ENCODE measurements around the gene PGM3.

PGM3 gene

DNA sequence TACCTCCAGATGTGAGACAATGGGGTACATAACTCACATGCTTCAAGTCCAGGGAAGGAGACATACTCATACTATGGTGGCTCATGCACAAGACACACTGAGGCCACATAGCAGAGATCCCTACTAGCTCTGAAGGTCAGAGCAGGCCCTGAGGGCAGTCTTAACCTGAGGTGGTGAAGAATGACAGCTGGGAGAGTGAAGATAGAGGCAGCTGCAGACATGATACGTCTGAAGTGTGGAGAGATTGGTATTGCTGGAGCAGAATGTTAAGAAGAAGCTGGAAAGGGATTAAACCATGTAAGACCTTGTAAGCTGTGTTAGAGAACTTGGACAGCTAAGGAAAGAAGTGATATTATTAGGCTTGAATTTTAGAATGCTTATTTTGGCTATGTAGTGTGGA, 32.9 kb downstream of the PGM3 start:
- H3K36me3 ChIP-seq (ENCODE audit: insufficient read depth, insufficient read length, low read length) = peaks cover 10% of the 10 kb centered on the region
- no peaks in the 10 kb centered on the region for H3K9me3 ChIP-seq (ENCODE audit: insufficient read depth, low read length)
- no peaks in the 10 kb centered on the region for H3K4me1 ChIP-seq (ENCODE audit: insufficient read depth, insufficient read length)
- H3K4me3 ChIP-seq (ENCODE audit: insufficient read length, low read depth) = no peak overlapping the region
- DNase-seq (ENCODE audit: low read depth, low spot score) = no peak
- H3K27me3 ChIP-seq (ENCODE audit: insufficient read depth, insufficient read length) = no peaks in the 10 kb centered on the region
- no peak for TF ChIP-seq YY1 (IDR thresholded peaks at IDR 0.05; ENCODE audit: insufficient read depth, insufficient read length)
- no peak for TF ChIP-seq ZNF274 (IDR thresholded peaks at IDR 0.05; ENCODE audit: low read depth, low read length)
- TF ChIP-seq SUZ12 (IDR thresholded peaks at IDR 0.05; ENCODE audit: extremely low read depth, insufficient read depth, insufficient read length) = no peak
- no peak overlapping the region for H3K9ac ChIP-seq (ENCODE audit: insufficient read length, low read depth)

DNA sequence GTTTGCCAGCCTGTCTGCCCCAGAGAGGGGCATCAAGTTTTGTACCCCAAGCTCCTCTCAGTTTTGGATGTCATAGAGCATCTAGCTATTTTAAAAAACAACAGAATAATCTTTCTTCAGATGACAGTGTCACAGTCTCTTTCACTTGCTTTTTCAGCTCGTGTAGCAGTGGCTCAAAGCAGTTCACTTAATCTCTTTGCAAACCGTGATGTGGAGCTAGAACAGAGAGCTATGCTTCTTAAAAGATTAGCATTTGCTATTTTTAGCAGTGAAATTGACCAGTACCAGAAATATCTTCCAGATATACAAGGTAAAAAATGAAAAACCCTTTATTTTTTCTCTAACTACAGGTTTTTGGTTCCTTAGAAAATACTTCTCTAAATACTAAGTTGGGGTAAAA, 37.3 kb downstream of the PGM3 start:
- no peak for DNase-seq (ENCODE audit: low read depth, low spot score)
- no peaks in the 10 kb centered on the region for H3K9me3 ChIP-seq (ENCODE audit: insufficient read depth, low read length)
- no peaks in the 10 kb centered on the region for H3K4me1 ChIP-seq (ENCODE audit: insufficient read depth, insufficient read length)
- H3K36me3 ChIP-seq (ENCODE audit: insufficient read depth, insufficient read length, low read length) = peaks cover 8% of the 10 kb centered on the region
- no peak overlapping the region for H3K9ac ChIP-seq (ENCODE audit: insufficient read length, low read depth)
- no peak overlapping the region for H3K4me3 ChIP-seq (ENCODE audit: insufficient read length, low read depth)
- TF ChIP-seq YY1 (IDR thresholded peaks at IDR 0.05; ENCODE audit: insufficient read depth, insufficient read length) (no peak), ZNF274 (IDR thresholded peaks at IDR 0.05; ENCODE audit: low read depth, low read length) (no peak), SUZ12 (IDR thresholded peaks at IDR 0.05; ENCODE audit: extremely low read depth, insufficient read depth, insufficient read length) (no peak)
- no peaks in the 10 kb centered on the region for H3K27me3 ChIP-seq (ENCODE audit: insufficient read depth, insufficient read length)

DNA sequence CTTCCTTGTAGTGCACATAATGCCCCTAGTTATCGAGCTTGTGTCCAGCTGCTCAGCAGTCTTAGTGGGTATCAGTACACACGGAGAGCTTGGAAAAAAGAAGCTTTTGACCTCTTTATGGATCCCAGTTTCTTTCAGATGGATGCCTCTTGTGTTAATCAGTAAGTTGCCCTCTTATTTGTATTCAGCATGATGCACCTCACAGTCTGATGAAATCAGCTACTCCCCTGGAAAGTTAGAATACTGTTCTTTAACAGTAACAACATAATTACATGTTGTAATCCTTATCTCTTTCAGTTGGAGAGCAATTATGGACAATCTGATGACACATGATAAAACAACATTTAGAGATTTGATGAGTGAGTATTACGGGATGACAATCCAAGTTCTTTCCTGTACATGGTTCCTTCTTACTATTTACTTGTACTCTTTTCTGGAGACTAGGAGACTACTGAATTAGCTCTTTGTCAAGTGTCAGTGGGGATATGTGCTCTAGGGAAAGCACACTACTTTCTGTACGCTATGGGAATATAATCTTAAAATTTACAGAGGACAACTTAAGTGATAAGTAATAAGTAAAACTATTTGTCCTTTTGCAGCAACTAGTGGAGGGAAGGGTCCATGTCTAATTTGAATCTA, 39.1 kb downstream of the PGM3 start:
- Histone ChIP-seq H3K4me1 (ENCODE audit: insufficient read depth, insufficient read length) (no peaks in the 10 kb centered on the region), H3K4me3 (ENCODE audit: insufficient read length, low read depth) (no peak overlapping the region), H3K27me3 (ENCODE audit: insufficient read depth, insufficient read length) (no peaks in the 10 kb centered on the region), H3K36me3 (ENCODE audit: insufficient read depth, insufficient read length, low read length) (peaks cover 6% of the 10 kb centered on the region), H3K9ac (ENCODE audit: insufficient read length, low read depth) (no peak overlapping the region), H3K9me3 (ENCODE audit: insufficient read depth, low read length) (no peaks in the 10 kb centered on the region)
- TF ChIP-seq SUZ12 (IDR thresholded peaks at IDR 0.05; ENCODE audit: extremely low read depth, insufficient read depth, insufficient read length) (no peak), YY1 (IDR thresholded peaks at IDR 0.05; ENCODE audit: insufficient read depth, insufficient read length) (no peak), ZNF274 (IDR thresholded peaks at IDR 0.05; ENCODE audit: low read depth, low read length) (no peak)
- no peak for DNase-seq (ENCODE audit: low read depth, low spot score)

DNA sequence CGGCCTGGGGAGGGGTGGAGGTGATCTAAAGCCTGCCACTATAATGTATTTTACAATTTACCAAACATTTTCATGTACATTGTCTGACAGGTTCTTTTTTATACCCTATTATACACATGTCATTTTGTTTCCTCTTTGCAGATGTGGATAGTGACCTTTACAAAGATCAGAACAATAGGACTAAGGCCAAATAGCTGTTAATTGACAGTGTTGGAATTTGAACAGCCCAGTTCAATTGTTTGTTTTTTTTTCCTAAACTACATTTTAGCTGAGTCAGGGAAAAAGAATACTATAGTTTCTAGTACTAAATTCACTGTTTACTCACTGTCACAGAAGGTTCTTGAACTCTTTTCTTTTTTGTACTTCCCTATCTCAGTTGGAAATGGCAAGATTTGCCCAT, 40.2 kb downstream of the PGM3 start:
- no peak for TF ChIP-seq SUZ12 (IDR thresholded peaks at IDR 0.05; ENCODE audit: extremely low read depth, insufficient read depth, insufficient read length)
- no peak for TF ChIP-seq ZNF274 (IDR thresholded peaks at IDR 0.05; ENCODE audit: low read depth, low read length)
- TF ChIP-seq YY1 (IDR thresholded peaks at IDR 0.05; ENCODE audit: insufficient read depth, insufficient read length) = no peak
- no peaks in the 10 kb centered on the region for H3K4me1 ChIP-seq (ENCODE audit: insufficient read depth, insufficient read length)
- H3K4me3 ChIP-seq (ENCODE audit: insufficient read length, low read depth) = no peak overlapping the region
- no peaks in the 10 kb centered on the region for H3K9me3 ChIP-seq (ENCODE audit: insufficient read depth, low read length)
- no peaks in the 10 kb centered on the region for H3K27me3 ChIP-seq (ENCODE audit: insufficient read depth, insufficient read length)
- no peak overlapping the region for H3K9ac ChIP-seq (ENCODE audit: insufficient read length, low read depth)
- no peak for DNase-seq (ENCODE audit: low read depth, low spot score)
- peaks cover 6% of the 10 kb centered on the region for H3K36me3 ChIP-seq (ENCODE audit: insufficient read depth, insufficient read length, low read length)

DNA sequence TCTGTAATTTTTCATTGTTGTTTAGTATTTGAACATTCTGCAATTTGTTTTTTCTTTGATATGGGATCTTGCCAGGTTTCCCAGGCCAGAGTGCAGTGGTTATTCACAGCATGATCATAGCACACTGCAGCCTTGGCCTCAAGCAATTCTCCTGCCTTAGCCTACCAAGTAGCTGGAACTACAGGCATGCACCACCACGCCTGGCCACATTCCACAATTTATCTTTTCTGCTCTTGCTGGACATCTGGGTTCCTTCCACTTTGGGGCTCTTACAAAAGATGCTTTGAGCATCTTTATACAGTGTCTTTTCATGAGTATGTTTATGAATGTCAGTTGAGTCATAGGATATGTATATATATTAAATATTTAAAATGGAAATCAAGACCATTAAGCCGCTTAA, 42.0 kb downstream of the PGM3 start:
- no peak for TF ChIP-seq YY1 (IDR thresholded peaks at IDR 0.05; ENCODE audit: insufficient read depth, insufficient read length)
- no peak for TF ChIP-seq SUZ12 (IDR thresholded peaks at IDR 0.05; ENCODE audit: extremely low read depth, insufficient read depth, insufficient read length)
- TF ChIP-seq ZNF274 (IDR thresholded peaks at IDR 0.05; ENCODE audit: low read depth, low read length) = no peak
- DNase-seq (ENCODE audit: low read depth, low spot score) = no peak
- H3K27me3 ChIP-seq (ENCODE audit: insufficient read depth, insufficient read length) = no peaks in the 10 kb centered on the region

DNA sequence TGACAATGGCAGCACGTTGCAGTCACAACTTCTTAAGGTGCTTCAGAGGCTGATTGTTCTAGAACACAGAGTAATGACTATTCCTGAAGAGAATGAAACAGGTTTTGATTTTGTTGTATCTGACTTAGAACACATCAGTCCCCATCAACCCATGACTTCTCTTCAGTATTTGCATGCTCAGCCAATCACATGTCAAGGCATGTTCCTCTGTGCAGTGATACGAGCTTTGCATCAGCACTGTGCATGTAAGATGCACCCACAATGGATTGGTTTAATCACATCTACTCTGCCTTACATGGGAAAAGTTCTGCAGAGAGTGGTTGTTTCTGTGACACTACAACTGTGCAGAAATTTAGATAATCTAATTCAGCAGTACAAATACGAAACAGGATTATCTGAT, 54.3 kb downstream of the PGM3 start:
- no peaks in the 10 kb centered on the region for H3K9me3 ChIP-seq (ENCODE audit: insufficient read depth, low read length)
- peaks cover 7% of the 10 kb centered on the region for H3K36me3 ChIP-seq (ENCODE audit: insufficient read depth, insufficient read length, low read length)
- no peaks in the 10 kb centered on the region for H3K4me1 ChIP-seq (ENCODE audit: insufficient read depth, insufficient read length)
- H3K27me3 ChIP-seq (ENCODE audit: insufficient read depth, insufficient read length) = no peaks in the 10 kb centered on the region
- no peak overlapping the region for H3K4me3 ChIP-seq (ENCODE audit: insufficient read length, low read depth)
- TF ChIP-seq SUZ12 (IDR thresholded peaks at IDR 0.05; ENCODE audit: extremely low read depth, insufficient read depth, insufficient read length) = no peak
- TF ChIP-seq YY1 (IDR thresholded peaks at IDR 0.05; ENCODE audit: insufficient read depth, insufficient read length) = no peak
- no peak for TF ChIP-seq ZNF274 (IDR thresholded peaks at IDR 0.05; ENCODE audit: low read depth, low read length)
- no peak for DNase-seq (ENCODE audit: low read depth, low spot score)
- H3K9ac ChIP-seq (ENCODE audit: insufficient read length, low read depth) = no peak overlapping the region

More for the DNA sequence above, 42.0 kb downstream of the PGM3 start:
- peaks cover 6% of the 10 kb centered on the region for H3K36me3 ChIP-seq (ENCODE audit: insufficient read depth, insufficient read length, low read length)
- no peak overlapping the region for H3K4me3 ChIP-seq (ENCODE audit: insufficient read length, low read depth)
- H3K9ac ChIP-seq (ENCODE audit: insufficient read length, low read depth) = no peak overlapping the region
- H3K9me3 ChIP-seq (ENCODE audit: insufficient read depth, low read length) = no peaks in the 10 kb centered on the region
- H3K4me1 ChIP-seq (ENCODE audit: insufficient read depth, insufficient read length) = no peaks in the 10 kb centered on the region

DNA sequence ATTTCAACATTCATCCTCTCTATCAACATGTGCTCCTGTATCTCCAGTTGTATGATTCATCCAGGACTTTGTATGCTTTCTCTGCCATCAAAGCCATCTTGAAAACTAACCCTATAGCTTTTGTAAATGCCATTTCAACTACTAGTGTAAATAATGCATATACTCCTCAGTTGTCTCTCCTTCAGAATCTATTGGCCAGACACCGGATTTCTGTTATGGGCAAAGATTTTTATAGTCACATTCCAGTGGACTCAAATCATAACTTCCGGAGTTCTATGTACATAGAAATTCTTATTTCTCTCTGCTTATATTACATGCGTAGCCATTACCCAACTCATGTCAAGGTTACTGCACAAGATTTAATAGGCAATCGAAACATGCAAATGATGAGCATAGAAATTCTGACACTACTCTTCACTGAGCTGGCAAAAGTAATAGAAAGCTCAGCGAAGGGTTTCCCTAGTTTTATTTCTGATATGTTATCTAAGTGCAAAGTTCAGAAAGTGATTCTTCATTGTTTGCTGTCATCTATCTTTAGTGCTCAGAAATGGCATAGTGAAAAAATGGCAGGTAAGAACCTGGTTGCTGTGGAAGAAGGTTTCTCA, 54.8 kb downstream of the PGM3 start:
- H3K4me1 ChIP-seq (ENCODE audit: insufficient read depth, insufficient read length) = no peaks in the 10 kb centered on the region
- H3K9ac ChIP-seq (ENCODE audit: insufficient read length, low read depth) = no peak overlapping the region
- no peak for TF ChIP-seq YY1 (IDR thresholded peaks at IDR 0.05; ENCODE audit: insufficient read depth, insufficient read length)
- TF ChIP-seq ZNF274 (IDR thresholded peaks at IDR 0.05; ENCODE audit: low read depth, low read length) = no peak
- TF ChIP-seq SUZ12 (IDR thresholded peaks at IDR 0.05; ENCODE audit: extremely low read depth, insufficient read depth, insufficient read length) = no peak
- no peak for DNase-seq (ENCODE audit: low read depth, low spot score)
- H3K27me3 ChIP-seq (ENCODE audit: insufficient read depth, insufficient read length) = no peaks in the 10 kb centered on the region
- H3K9me3 ChIP-seq (ENCODE audit: insufficient read depth, low read length) = no peaks in the 10 kb centered on the region
- H3K4me3 ChIP-seq (ENCODE audit: insufficient read length, low read depth) = no peak overlapping the region
- peaks cover 7% of the 10 kb centered on the region for H3K36me3 ChIP-seq (ENCODE audit: insufficient read depth, insufficient read length, low read length)

Measured in NT2/D1 (cell line).